Astrocyte of the hippocampus (primary cell): Measurements from ENCODE around the gene LLCFC1.

Experiments
- DNase-seq: peaks from one replicate; pipeline ENCODE4 v3.0.0; 2011; ENCODE audit warnings: low read depth, low spot score

Gene LLCFC1

GRCh38 chr7:142984297-142984696 lies 45.0 kb downstream of the LLCFC1 start:
- no peak for DNase-seq
